HG02970 (cell line): Measurements from ENCODE around the gene PIP5K1B.

ENCODE experiments used
- ATAC-seq: cut with Tn5 transposase; IDR thresholded peaks from one replicate; pipeline ENCODE4 v1.9.1; 2021; ENCODE audit warnings: mild to moderate bottlenecking, moderate library complexity, moderate number of reproducible peaks; ENCODE audit not compliant: unreplicated experiment, low FRiP score

The PIP5K1B gene

DNA sequence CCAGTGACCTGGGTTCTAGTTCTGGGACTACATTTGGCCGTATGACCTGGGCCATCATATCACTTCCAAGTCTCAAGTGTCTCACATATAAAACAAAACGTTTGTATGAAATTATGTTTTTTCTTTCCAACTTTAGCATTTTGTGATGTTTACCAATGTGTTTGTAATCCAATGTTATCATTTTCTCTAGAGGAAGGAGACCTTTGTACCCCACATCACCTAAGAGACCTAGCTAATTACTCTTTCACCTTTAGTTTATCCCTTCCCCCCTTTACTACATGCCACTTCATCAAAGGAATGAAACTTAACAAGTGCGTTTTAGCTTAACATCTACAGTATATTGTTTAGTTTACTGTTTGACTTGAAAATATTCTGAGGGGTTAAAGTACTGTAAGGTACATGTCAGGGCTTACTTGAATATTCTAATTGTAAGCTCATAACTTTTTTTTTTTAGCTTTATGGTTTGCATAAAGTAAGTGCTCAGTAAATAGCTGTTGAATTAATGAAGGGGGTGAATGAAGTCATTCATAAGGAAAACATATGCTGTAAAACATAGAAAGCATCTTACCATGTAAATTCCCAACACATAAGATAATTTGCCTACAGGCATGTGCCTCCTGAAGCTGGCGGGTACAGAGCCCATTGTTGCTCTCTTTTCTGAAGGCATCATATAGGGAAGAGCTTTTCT is 2.9 kb downstream of the PIP5K1B start:
- ATAC-seq, result no peak

DNA sequence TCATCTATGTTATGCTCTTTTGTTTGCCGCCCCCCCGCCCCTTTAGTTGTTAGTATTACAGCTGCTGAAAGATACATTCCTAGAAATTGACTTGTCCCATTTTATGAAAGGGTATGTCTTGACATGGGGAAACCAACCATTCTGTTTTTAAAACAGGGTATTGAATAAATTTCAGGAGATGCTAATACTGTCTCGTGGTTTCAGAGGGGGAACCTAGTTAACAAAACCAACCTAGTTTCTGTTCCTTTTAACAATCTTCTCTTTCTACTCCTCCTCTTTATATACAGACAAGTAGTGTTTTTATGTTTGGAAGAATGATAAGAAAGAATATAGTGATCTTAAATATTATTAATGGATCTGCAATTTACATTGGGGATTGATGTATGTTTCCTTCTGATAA is 3.5 kb downstream of the PIP5K1B start:
- ATAC-seq, result no peak

DNA sequence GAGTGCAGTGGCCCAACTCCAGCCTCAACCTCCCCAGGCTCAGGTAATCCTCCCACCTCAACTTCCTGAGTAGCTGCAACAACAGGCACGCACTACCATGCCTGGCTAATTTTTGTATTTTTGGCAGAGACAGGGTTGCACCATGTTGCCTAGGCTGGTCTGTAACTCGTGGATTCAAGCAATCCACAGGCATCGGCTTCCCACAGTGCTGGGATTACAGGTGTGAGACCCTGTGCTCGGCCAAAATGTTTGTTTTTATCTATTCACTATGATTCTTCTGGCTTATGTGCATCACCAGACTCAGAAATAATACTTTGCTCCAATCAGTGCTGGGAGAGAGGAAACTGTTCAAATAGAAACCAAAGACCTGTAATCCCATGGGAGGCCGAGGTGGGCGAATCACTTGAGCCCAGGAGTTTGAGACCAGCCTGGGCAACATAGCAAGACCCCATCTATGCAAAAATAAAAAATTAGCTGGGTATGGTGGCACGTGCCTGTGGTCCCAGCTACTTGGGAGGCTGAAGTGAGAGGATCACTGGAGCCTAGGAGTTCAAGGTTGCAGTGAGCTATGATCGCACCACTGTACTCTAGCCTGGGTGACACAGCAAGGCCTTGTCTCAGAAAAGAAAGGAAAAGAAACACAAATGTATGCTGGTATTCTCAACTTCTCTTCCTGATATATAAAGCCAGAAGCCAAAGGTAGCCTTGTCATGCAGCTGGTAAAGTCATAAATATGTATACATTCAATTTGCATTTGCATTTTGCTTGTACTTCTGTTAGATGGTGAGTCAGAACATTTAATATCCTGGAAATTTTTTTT is 4.5 kb downstream of the PIP5K1B start:
- no peak for ATAC-seq

DNA sequence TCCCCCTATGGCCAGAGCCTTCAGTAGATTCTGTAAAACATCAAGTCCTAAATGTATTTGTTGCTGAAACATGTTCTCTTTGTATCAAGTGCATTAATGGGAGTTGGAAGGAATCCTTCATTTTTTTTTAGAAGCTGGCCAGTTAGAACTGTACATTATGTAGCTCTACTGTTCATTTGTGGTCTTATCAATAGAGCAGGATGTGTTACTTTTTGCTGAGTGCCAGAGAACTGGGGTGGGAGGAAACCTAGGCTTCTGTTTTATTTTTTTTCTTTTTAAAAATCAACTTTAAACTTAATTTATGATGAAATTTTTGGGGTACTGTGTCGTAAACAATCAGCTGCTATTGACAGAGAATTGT is 5.1 kb downstream of the PIP5K1B start:
- ATAC-seq, result no peak

DNA sequence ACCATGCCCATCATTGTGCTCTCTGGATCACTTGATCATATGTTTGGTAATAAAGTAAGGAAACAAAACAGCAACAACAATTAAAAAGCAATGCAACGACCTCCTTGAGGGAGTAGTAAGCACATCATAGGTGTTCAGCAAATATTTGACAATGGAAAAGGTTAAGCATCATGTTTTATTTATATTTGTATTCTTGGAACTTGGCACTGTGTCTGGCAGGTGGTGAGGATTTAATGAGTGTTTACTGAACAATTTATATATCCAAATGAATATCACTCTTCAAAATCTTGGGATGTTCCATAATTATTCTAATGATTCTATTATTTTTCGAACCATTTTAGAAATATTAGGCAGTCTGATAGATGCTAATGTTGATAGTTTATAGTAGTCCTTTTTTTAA is 6.2 kb downstream of the PIP5K1B start:
- no peak for ATAC-seq

DNA sequence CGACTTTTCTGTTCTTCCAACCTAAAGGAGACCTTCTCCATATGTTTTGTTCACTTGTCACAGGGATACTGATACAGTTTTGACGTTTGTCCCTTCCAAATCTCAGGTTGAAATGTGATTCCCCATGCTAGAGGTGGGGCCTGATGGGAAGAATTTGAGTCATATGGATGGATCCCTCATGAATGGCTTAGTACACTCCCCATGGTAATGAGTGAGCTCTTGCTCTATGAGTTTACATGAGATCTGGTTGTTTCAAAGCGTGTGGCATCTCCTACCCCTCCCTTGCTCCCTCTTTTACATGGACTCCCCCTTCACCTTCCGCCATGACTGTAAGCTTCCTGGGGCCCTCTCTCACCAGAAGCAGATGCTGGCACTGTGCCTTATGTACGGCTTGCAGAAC is 6.9 kb downstream of the PIP5K1B start:
- ATAC-seq, result no peak

DNA sequence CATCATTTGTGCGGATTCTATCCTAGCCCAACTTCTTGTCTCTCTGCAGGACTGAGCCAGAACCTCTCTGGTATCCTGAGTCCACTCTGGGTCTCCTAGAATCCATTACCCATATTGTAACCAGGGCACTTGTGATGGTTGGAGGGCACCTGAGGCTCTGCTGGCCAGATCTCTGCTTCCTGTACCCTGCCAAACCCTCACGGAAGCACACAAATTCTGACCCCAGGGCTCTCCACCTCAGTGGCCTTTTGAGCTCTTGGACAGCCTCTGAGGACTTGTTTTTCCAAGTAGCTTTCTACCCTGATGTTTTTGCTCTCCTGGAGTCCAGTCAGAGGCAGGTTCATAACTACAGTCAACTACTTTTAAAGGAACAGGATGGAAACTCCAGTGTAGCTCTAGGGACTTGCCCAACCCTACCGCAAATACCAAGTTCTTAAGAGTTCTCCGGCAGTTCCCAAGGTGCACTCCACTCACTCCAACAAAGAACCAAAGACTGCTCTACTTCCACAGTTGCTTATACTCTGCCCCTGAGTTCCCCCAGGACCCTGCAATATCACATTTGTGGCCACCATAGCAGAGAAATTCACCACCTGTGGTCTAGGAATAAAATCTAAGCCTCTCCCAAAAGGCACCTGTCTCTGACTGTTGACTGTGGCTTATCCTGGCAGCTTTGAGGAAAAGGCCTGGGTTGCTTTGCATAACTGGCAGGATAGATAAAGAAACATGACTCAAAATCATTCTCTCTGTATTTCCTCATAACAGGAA is 9.6 kb downstream of the PIP5K1B start:
- ATAC-seq, result no peak

DNA sequence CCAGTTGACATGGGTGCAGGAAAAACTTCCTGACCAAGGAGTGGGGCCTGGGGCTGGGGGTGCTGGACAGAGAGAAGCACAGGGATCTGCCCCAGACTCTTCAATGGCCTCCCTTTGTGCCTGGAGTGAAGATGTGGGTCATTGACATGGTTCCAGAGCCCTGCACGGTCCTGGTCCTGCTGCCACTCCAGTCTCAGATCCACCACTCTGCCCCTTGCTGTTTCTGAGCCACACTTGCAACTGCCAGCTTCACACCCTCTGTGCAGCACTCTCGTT is 10.1 kb downstream of the PIP5K1B start:
- ATAC-seq, result no peak

DNA sequence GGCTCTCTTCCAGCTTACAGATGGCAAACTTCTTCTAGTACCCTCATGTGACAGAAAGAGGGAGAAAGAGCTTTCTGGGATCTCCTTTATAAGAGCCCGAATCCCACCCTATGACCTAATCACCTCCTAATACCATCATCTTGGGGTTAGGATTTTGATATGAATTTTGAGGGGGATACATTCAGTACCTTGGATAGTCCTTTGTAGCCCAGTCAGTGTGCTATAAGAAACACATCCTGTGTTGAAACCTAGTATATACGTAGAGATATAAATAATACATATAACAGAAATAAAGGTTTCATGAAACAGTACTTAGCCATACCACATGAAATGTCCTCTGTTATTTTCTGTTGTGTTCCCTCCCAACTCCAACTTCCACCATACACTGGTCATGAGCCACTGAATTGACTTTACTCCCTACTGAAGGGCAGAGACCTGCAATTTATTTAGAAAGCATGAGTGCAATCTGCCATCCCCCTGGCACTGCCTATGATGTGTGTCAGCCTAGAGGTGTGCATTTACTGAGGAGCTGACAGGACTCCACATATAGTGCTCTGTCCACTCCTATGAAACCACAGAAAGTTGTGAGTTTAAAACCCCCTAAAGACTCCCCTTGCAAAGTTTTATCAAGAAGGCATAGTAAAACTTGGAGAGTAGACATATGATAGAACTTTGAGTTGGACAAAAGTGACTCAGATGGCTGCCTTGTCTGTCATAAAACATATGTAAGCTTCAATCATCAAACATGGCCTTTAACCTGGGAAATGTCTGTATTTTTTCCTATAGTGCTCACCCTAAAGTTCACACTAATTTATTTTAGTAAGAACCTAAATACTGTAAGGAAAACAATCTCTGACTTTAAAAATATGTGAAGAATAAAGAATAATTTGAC is 12.8 kb downstream of the PIP5K1B start:
- ATAC-seq, result no peak

DNA sequence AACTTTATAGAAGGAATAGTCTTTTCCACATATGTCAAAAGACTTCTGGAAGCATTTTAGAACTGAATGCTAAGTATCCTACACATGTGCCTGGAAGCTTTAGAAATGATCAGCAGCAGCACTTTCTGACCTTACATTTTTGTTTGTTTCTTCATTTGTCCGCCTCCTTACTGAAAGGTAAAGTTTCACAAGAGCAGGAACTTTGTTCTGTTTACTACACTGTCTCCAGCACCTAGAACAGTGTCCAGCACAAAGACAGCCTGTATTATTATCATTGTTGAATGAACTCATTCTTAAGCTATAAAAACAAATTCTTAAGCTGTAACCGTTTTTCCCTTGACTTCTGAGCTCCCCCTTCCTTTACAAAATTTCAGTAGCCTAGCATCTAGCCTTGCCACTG is 14.8 kb downstream of the PIP5K1B start:
- no peak for ATAC-seq

DNA sequence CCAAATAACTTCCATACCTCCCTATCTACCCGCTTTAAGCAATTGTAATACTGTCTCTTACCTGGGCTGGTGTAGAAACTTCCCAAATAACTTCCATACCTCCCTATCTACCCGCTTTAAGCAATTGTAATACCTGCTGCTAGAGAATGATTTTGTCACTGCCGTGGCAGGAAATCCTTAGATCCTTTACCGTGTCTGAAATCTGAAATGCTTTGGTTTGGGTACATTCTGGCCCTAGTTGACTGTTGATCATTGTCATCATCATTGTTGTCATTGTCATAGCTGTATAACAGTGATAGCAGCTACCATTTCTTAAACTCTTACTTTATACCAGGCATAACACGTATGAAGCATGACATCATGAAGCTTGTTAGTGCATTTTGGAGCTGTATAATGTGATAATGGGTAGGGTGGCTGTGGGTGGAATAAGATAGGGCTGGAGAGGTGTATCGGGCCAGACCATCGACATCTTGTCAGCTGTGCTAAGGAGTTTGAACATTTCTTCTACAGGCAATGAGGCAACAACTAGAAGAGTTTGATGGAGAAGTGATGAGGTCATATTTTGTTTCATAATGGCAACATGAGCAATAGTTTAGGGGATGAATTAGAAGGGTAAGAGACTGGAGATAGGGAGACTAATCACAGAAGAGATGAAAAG is 15.7 kb downstream of the PIP5K1B start:
- ATAC-seq, result no peak

DNA sequence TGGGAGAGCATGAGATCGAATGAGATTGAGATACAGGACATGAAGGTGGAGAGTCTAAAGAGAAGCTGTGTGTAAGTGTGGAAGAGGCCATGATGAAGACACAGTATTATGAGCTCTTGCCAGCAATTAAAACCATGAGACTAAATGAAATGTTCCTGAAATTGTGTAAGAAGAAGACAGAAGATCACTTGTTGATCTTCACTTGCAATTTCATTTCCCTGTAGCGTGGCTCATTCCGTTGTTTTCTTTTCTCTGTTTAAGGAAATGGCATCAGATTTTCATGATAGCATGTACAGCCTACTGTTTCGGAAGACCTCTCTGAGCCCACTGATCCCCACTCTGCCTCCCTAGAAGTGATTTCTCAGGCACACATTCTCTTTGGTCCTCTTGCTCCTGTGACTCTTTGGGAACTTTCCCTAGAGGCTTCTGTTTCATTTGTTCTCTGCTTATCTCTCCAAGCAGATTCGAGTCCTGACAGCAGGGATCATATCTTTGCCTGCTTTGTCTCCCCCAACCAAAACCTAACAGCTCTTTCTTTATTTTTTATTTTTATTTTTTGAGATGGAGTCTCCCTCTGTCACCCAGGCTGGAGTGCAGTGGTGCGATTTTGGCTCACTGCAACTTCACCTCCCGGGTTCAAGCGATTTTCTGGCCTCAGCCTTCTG is 16.8 kb downstream of the PIP5K1B start:
- ATAC-seq, result no peak

DNA sequence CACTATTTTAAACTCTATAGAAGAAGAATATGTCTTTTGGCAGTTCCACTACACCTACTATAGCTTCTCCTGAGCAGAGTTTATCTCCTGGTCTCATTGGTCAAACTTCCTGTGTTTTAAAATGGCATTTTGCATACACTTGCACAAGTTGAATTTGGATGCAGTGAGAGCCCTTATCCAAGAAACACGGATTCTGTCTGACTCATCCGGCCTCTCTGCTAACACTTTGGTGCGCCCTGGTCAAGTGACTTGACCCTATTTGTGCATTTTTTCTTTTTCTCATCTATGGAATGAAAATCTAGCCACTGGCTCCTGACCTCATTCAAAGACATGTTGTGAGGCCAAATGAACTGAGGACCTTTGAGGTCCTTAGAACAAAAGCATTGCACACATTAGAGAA is 20.0 kb downstream of the PIP5K1B start:
- no peak for ATAC-seq

DNA sequence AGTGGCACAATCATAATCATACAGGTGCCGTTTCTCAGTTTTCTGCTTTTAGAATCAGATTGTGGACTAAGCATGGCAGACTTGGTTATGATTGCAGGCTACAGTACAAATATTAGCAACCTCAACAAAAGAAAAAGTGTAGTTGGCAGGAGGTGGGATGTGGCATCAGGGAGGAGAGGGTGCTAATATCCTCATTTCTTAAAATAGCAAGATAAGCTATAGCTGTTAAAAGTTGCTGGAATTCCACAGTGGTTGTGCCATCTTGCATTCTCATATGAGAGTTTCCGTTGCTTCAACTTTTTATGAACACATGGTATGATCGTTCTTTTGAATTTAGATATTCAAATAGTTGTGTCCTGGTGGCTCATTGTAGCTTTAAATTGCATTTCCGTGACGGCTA is 21.4 kb downstream of the PIP5K1B start:
- ATAC-seq, result no peak

DNA sequence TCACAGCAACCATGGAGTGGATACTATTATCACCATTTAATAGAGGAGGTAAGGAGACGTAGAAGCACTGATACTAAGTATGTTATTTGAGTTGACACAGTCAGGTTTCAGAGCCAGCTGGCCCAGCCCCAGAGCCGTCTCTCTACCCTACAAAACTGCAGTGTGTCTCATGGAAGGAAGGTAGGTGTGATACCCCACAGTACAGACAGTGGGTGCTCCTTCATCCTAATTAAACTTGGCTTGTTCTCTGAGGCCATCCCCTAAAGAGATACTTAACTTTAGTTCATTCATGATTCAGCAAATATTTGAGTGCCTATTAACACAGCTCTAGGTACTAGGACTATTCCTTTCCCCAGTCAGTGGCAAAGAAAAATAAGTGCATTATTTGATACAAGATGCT is 22.6 kb downstream of the PIP5K1B start:
- ATAC-seq, result no peak

DNA sequence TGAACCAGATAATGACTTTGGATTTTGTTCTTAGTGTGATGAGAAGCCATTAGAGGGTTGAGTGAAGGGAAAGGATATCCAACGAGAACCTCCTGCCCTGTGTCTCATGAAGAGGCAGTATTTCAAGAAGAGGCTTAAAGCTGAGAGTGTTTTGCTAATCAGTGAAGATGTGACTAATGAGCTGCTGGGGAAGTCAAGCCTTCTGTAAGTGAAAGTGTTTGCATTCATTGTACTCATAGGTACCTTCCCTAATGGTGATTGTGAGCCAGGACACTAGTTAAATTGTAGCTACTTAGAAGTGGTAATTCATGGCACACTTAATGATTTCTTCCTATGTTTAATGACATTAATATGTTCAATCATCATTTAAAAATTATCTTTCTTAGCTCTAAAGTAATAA is 23.7 kb downstream of the PIP5K1B start:
- ATAC-seq, result no peak

DNA sequence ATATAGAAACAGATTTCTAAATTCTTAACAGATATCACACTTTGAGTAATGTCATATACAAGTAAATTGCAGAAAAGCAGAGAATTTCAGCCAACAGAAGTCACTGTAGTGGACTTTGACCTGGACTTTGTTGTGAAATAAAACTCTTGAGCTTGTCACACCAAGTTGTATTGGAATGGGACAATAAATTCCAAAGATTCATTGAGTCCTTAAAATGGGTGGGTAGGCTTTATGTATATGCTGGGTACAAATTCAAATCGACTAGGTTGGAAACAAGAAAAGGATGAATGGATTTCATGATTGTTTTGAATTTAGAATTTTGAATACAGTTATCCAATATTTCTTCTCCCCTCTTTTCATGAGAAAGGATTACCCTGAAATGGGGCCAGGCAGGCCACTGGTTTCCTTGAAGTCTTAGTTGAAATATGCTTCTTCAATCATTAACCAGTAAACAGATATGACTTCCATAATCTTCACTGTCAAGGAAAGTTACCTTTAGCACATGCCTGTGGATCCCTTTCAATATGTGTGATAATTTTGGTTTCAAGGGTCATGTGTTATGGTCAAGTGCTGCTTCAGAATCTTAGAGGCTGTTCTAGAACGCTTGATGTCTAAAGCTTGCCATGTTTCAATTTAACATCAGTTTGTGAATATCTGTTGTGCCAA is 25.7 kb downstream of the PIP5K1B start:
- ATAC-seq, result no peak

DNA sequence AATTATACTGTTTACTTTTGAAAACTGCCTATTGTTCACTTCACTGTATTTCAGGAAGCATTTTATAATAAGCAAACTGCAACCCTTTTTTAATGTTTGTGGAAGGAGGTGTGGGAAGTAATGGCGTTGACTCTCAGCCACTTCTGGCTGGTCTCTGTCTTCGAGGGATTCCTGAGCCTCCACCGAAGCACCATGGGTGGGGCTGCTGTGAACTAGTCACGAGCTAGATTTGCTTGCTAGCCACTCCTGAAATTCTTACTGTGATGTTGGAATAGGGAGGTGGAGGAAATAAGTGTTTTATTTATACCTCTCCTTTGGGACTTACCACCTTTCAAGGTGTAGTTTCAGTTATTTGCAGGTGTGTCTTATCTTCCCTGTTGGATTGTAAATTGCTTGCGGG is 26.8 kb downstream of the PIP5K1B start:
- no peak for ATAC-seq

DNA sequence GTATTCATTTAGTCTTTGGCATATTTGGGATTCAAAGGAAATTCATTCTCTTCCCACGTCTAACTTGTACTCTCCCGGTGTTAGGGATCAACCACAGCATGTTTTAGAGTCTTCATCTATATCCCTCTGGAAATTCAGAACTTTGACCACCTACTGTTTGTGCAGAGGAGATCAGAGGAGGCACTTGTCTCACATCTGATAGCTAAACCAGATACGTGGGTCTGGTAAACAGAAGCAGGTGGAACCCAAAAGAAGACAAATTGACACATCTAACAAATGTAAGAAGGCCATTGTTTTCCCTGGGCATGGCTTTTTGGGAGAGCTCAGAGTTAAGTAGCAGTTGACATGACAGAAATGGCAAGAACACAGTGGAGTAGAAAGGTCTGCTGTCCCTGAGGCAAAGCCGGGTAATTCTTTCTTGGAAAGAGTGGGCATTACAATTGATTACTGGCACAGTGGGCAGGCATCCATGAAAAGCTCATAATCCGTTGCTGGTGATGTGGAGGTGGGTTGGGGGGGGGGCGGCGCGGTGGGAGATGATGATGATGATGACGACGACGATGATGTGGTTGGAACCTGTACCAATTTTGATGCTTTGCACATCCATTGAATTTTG is 27.5 kb downstream of the PIP5K1B start:
- no peak for ATAC-seq
